Activated naive CD4-positive, alpha-beta T cell treated with anti-CD3 and anti-CD28 coated beads, Interleukin-2, amount 50 U/mL, for 72 hours (primary cell): ENCODE data around the gene GLIS1. TPM values are rescaled to one million over a fixed set of nuclear protein-coding genes. Genes with fewer than 3 reads are reported as not detected.

ENCODE experiments used
- ATAC-seq, 2 donors: fragments of 150-1000 bp; cut with Tn5 transposase; 2 replicates each; pipeline ENCODE4 v1.10.0; 2021; ENCODE audit warnings: mild to moderate bottlenecking in 2 of 2, moderate library complexity in 2 of 2
- DNase-seq, 2 donors: peaks; one replicate each; pipeline ENCODE4 v3.0.0; 2021 to 2022; ENCODE audit warnings: low spot score in 2 of 2
- H3K27ac Mint-ChIP-seq, 2 donors: one replicate each; pipeline ENCODE4 v1.8.0; 2022; ENCODE audit warnings: mild to moderate bottlenecking in 2 of 2, mixed read lengths in 2 of 2
- H3K36me3 Mint-ChIP-seq, 2 donors: one replicate each; pipeline ENCODE4 v1.8.0; 2022; ENCODE audit warnings: mixed read lengths in 2 of 2
- H3K9me3 Mint-ChIP-seq, 2 donors: one replicate each; pipeline ENCODE4 v1.8.0; 2022; ENCODE audit warnings: mixed read lengths in 2 of 2
- total RNA-seq, 2 donors: library from RNA; stranded (reverse); gene quantifications; one replicate each; pipeline ENCODE4 v1.2.3, GENCODE V29; 2022

The GLIS1 gene
- total RNA-seq, 2 donors from 2014 or later, result not detected

DNA sequence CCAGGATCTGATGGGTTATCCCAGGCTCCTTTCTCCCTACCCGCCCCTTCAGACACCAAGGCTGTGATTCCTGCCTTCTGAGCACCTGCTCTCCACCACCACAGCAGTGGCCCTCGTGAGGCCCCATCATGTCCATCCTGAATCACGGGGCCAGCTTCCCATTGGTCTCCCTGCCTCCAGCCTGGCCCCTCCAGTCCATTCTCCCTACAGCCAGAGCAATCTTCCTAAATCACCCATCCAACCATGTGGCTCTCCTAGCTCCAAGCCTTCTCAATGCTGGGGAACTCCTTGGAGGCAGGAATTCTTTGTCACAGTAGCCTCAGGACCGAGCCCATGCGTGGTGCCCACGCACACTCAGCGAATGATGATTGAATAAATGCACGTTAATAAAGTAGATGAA is 8.9 kb upstream of the GLIS1 start:
- Mint-ChIP-seq H3K27ac (no peak overlapping the region), H3K9me3 (peaks cover 6 to 7% of the 10 kb centered on the region in 2 donors), H3K36me3 (peaks cover 6 to 8% of the 10 kb centered on the region in 2 donors)
- DNase-seq (no peak), ATAC-seq (no peak)

DNA sequence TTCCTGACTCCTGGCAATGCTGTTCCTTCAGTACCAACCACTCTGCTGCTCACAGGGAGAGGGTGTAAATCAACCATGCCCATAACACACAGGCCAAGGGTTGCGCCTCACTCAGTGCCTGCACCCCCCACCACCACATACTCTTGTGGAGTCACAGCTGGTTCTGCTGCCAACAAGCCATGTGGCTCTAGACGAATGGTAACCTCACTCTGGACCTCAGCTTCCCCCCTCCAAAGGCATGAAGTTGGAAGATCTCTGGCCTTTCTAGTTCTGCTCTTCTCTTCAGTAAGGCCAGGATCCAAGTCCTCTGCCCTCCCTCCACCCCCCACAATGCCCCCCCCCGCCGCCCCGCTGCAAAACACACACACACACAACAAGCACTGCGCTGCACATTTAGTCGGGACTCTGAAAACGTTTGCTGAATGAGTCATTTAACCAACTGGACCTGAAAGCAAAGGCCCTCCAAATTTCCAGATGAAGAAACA is 1.7 kb upstream of the GLIS1 start:
- no peak for ATAC-seq
- Mint-ChIP-seq H3K36me3 (peaks cover 9 to 15% of the 10 kb centered on the region in 2 donors), H3K27ac (no peak overlapping the region), H3K9me3 (peaks cover 13 to 14% of the 10 kb centered on the region in 2 donors)
- no peak for DNase-seq

DNA sequence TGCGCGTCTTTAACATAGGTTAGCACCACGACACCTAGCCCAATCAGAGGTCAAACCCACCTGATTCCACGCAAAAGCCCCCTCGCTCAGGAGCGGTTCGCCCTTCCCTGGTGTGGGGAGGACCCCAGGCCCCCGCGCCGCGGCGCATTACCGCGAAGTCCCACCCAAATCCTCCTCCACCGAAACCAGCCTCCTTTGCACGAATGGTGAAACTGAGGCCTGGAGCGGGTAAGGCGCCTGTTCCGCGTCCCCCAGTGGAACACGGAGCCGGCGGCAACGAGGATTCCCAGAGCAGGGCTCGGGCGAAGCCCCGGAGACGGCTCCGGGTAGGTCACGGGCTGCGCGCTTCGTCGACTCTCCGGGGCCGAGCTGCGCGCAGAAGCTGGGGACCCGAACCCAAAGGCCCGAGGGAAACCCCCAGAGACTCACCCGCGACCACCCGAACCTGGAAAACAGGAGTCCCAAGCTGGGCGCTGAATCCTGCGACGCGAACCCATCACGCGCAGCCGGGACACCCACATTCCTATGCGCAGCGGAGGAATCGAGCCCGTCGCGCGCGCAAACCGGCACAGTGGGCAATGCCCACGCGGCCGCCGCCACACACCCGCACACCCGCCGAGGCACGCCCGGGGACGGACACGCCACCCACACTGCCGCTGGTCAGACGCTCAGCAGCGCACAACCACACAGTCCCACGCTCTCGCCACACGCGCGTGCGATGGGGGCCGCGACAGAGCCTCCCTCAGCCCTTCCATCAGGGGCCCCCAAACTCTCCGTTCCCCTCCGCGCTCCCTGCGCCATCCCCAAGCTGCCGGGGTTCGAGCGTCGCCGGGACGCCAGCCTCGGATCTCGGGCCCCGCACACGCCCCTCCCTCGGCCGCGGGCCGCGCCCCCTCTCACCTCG is 507 bp downstream of the GLIS1 start:
- no peak overlapping the region for H3K27ac Mint-ChIP-seq
- ATAC-seq, result peak in 1 of 2 donors; percentile 36
- peak in 1 of 2 donors; percentile 9 for DNase-seq

DNA sequence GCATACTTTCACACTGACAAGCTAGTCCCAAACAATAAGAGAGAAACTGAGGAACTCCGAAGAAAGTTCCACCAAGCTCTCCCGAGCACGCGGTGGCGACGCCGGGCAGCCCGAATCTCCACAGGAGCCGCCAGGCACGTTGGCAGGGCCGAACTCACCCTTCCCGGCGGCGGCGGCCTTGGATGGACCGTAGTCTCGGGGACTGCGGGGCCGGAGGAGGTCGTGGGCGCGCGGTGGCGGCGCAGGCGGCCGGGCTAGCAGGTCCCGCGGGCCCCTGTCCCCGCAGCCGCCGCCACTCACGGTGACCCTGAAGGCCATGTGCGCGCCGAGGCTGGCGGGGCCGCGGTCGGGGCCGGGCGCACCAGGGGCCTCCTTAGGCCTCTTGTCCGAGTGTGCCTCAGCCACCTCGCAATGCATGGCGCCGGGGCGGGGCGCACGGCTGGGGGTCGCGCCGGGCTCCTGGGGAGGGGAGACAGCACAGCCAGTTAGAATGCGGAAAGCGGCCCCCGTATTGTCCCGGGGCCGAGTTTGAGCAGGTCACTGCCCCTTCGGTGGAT is 1.2 kb downstream of the GLIS1 start:
- H3K27ac Mint-ChIP-seq, result no peak overlapping the region
- peaks cover 6 to 7% of the 10 kb centered on the region in 2 donors for H3K9me3 Mint-ChIP-seq
- peaks cover under 1 to 8% of the 10 kb centered on the region in 2 donors for H3K36me3 Mint-ChIP-seq
- peak in 1 of 2 donors; percentile 8 for DNase-seq
- ATAC-seq, result no peak

More for the DNA sequence above, 507 bp downstream of the GLIS1 start:
- peaks cover 13 to 14% of the 10 kb centered on the region in 2 donors for H3K9me3 Mint-ChIP-seq
- H3K36me3 Mint-ChIP-seq, result peaks cover 8 to 15% of the 10 kb centered on the region in 2 donors

DNA sequence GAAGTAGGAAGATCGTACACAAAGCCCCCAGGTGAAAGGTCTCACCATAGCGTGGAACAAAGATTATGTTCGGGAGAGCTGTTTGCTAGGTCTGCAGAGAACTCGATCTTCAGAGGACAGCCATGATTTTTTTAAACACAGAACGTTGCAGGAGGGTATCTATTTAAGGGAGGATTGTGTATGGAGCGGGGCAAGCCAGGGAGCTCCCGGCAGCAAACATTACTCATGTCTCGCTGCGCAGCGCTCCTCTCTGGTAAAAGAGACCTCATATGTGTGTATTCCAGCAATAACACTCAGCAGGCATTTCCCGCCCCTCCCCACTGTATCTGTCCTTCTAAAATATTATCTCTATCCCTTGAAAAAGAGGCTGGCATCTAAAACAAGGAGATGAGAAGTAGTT is 2.7 kb downstream of the GLIS1 start:
- Mint-ChIP-seq H3K27ac (no peak overlapping the region), H3K36me3 (no peaks in the 10 kb centered on the region), H3K9me3 (no peaks in the 10 kb centered on the region)
- no peak for DNase-seq
- ATAC-seq, result no peak

DNA sequence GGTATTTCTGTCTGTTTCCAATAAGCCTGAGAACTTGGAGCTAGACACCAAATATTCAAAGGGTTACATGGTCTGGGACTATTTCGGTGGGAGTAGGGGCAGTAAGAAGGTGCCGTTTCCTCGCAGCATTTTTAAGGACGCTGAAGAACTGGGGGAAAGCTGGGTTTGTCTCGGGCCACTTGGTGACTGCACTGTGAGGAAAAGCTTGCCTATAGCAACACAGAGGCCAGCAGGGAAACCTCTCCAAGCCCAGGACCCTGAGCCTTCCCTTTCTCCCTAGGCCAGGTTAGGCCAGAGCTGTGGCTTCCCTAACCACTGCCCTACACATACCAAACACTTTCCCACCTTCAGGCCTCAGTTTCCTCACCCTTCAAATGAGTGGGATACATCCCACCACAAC is 3.3 kb downstream of the GLIS1 start:
- Mint-ChIP-seq H3K27ac (no peak overlapping the region), H3K9me3 (no peaks in the 10 kb centered on the region), H3K36me3 (no peaks in the 10 kb centered on the region)
- no peak for DNase-seq
- ATAC-seq, result no peak

DNA sequence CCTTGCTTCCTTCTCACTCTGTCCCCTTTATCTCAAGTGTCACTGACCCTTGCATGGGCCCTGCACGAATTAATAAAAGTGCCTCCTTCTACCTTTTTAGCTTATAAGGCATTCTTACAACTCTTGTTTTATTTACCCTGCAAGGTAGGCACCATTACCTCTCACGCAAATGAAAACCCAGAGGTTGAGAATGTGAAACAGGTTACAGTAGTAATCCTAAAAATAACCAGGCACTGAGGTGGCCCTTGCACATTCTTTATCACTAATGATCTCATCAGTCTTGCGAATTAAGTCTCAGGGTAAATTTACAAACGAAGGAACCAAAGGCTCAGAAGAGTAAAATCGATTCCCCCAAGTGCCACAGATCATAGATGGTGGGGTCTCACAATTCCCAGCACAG is 3.7 kb downstream of the GLIS1 start:
- Mint-ChIP-seq H3K36me3 (no peaks in the 10 kb centered on the region), H3K27ac (no peak overlapping the region), H3K9me3 (no peaks in the 10 kb centered on the region)
- ATAC-seq (no peak), DNase-seq (no peak)

DNA sequence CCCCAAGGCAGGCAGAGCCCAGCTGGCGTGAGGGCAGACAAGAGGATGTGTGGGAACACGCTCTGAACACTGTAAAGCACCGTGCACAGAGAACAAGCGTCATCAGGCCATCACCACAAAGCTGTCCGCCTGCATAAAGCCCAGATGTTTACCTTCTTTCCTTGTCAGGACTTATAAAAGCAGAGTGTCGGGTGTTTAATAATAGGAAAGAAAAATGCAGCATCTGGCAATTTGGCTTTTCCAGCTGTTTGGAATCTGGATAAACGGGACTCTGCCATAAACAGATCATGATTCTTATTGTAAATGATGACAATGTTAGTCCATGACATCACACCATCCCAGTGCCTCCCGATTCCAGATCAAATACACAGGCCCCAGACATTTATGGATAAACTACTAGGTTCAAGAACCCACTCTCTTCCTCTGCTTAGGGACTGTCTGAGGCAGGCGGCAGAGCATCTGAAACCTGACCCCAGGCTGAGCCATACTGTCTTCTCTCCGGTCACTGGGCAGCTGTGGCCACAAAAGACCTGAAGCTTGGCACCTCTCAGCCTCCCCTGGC is 4.2 kb downstream of the GLIS1 start:
- Mint-ChIP-seq H3K36me3 (no peaks in the 10 kb centered on the region), H3K9me3 (no peaks in the 10 kb centered on the region), H3K27ac (no peak overlapping the region)
- no peak for ATAC-seq
- no peak for DNase-seq

DNA sequence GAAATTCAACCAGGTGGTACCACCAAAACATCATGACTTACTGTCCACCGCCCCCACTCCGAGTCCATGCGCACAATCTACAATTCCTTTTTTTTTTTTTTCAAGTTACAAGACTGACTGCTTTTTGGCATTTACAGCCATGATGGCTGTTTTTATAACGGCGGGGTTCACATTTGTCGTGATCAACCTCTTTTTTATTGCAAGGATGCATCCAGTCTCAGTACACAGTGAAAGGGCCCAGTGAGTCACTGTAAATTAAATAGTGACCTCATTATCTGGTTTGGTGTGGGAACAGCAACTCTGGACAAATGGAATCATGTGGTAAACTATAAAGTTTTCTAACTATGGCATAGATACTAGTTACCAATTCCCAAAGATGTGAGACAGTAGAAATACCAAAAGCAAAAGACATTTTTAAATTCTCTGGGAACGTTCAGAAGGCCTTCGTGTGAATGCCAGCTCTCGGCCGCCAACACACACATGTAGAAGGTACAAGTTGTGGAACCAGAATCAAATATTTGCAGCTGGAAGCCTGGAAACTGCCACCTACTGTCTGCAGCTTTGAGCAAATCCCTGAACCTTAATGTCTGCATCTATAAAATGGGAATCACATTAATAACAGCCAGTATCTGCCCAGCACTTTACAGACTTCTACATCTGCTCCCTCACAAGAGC is 4.9 kb downstream of the GLIS1 start:
- ATAC-seq, result no peak
- H3K27ac Mint-ChIP-seq, result no peak overlapping the region
- no peak for DNase-seq
- H3K36me3 Mint-ChIP-seq, result no peaks in the 10 kb centered on the region
- H3K9me3 Mint-ChIP-seq, result no peaks in the 10 kb centered on the region

DNA sequence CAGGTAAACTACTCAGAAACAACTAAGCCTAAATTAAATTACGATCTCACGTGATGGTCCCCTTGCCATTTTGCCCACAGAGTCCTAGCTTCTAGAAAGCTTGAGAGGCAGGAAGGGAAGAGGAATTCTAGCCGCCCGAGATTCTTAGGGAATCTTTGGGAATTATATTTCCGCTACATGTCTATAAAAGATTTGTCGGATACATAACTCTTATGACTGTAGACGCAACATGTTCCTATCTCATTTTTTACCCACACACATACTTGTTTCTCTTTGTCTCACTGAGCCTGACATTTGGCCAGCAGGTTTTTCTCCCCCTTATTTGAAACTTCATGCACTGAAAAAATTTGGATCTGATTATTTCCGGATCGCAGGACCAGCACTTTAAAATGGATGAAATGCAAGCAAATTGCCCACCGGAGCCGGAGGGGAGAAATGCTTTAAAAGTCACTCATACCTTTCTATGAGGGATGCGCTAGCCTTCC is 5.5 kb downstream of the GLIS1 start:
- ATAC-seq, result no peak
- Mint-ChIP-seq H3K36me3 (no peaks in the 10 kb centered on the region), H3K9me3 (no peaks in the 10 kb centered on the region), H3K27ac (no peak overlapping the region)
- DNase-seq, result no peak

DNA sequence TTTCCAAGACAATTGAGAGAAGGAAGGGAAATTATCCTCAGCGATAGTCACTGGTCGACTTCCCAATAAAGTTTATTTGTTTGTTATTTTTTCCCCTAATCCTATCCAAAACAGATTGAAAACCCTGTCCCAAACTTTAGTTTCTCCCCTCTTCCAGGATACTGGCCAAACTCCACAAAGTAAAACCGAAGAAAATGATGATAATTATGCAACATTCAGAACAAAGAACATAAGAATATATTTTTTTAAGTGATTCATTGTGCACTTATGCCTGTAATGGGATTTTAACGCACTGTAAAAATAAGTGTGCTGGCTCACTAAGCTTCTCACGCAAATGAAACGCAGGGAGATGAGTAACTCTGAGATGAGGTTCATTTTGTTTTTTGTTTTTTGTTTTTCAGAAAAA is 6.0 kb downstream of the GLIS1 start:
- ATAC-seq (no peak), DNase-seq (no peak)
- Mint-ChIP-seq H3K27ac (peak overlapping the region in 1 of 2 donors; percentile 52), H3K36me3 (no peaks in the 10 kb centered on the region), H3K9me3 (no peaks in the 10 kb centered on the region)

DNA sequence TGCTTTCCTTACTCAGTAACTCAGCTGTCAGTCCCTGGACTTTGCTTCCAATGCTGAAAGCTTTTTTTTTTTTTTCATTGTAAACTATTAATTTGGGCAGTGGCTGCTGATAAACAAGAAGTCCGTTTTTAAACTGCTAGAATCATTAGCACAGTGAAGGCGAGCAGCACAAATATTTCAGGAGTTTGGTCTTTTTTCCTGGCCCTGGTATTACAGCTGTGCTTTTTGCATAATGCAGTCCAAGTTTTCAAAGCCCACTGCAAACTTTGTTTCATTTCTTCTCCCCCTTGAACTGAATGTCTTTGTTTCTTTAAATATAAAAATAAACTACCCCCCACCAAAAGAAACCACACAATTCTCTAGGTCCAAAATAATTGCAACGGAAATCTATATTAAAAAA is 6.6 kb downstream of the GLIS1 start:
- Mint-ChIP-seq H3K27ac (no peak overlapping the region), H3K9me3 (no peaks in the 10 kb centered on the region), H3K36me3 (no peaks in the 10 kb centered on the region)
- no peak for DNase-seq
- ATAC-seq, result no peak

DNA sequence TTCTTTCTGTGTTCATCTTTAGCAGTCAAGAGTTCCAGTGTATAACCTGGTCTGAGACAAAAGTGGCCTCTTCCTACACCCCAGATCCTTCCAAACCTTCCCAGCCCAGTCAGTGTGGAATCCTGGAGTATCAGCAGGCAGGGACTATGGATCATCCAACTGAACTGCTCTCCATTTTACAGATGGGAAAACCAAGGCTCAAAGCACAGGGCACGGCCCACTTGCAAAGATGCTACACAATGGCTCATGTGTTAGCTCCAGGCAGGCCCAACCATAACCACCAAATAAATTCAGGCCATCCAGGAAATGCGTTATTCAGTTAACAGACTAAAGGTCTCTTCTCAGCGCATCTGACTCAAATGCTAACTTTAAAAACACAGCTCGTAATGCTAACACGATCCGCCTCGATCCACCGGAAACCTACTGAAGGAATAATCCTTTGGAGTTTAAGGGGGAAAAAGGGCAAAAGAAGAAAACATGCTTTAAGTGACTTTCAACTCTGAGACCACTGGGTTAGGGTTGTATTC is 7.1 kb downstream of the GLIS1 start:
- DNase-seq, result no peak
- no peaks in the 10 kb centered on the region for H3K9me3 Mint-ChIP-seq

DNA sequence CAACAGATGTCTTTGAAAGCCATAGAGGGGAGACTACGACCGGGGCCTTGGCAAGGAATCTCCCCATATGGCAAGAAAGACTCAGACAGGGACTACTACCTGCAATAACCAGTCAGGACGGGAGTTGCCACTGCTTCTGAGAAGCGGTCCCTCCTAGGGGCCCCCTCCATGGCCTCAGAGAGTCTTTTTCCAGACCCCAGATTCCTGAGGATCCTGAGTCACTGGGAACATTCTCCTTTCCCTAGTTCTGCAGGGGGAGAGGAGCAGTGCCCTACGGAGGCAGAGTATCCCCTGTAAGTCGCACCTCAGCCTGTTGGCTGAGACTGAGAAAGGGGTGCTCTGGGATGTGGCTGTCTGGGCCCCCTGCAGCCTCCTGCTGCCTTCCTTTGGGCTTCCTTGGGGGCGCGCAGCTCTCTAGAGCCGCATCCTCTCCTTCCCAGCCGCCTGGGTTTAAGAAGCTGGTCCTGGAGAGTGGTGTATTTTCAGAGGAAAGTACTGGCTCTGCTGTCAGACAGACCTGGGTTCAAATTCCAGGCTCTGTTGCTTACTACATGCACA is 7.8 kb downstream of the GLIS1 start:
- Mint-ChIP-seq H3K27ac (no peak overlapping the region), H3K36me3 (no peaks in the 10 kb centered on the region), H3K9me3 (no peaks in the 10 kb centered on the region)
- ATAC-seq (no peak), DNase-seq (no peak)

More for the DNA sequence above, 7.1 kb downstream of the GLIS1 start:
- no peak for ATAC-seq
- H3K27ac Mint-ChIP-seq, result no peak overlapping the region
- no peaks in the 10 kb centered on the region for H3K36me3 Mint-ChIP-seq

DNA sequence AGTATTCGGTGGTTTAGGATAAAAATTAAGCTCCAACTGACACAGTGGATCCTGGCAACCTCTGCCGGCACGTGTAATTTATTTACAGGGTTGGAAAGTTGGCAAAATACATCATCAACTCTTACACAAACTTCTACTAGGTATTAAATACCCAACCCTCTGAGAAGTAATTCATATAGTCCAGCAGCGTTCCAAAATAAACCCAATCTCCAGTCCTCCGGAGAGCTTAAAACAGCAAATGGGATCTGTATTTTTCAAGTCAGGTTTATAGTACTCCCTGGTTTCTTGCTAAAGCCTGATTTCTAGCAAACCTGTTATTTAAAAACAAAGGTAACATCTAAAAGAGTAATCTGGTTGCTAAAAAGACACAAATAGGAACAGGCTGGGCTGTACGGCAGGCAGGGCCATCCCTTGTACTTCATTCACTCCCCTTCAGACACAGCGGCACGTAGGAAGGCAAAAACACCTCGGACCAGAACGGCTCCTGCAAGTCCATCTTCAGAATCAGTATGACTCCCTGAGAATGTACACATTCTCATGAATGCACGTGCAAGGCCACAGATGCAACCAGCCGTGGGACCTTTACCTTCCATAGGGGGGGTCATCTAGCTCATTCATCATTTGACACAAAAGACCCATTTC is 8.6 kb downstream of the GLIS1 start:
- Mint-ChIP-seq H3K27ac (no peak overlapping the region), H3K36me3 (no peaks in the 10 kb centered on the region), H3K9me3 (no peaks in the 10 kb centered on the region)
- ATAC-seq (no peak), DNase-seq (no peak)
